Immature natural killer cell (primary cell): ENCODE measurements around the gene TMEM143. TPM values are rescaled to one million over a fixed set of nuclear protein-coding genes. Genes with fewer than 3 reads are reported as not detected.
A peak's percentile ranks its signal among the peaks of the same experiment; 100 is the strongest.

Experiments used
- DNase-seq, 3 donors: peaks; one replicate each; pipeline ENCODE4 v3.0.0; 2022; ENCODE audit warnings: mixed read lengths in 1 of 3
- H3K27ac Mint-ChIP-seq, 6 donors: one replicate each; pipeline ENCODE4 v1.8.0; 2020; ENCODE audit warnings: mixed read lengths in 6 of 6, mild to moderate bottlenecking in 5 of 6, inconsistent platforms in 4 of 6, moderate library complexity in 3 of 6
- H3K27me3 Mint-ChIP-seq, 3 donors: one replicate each; pipeline ENCODE4 v1.8.0; 2020 to 2021; ENCODE audit warnings: low read depth in 3 of 3, mild to moderate bottlenecking in 3 of 3, mixed read lengths in 3 of 3, moderate library complexity in 3 of 3, inconsistent platforms in 1 of 3
- H3K36me3 Mint-ChIP-seq, 3 donors: one replicate each; pipeline ENCODE4 v1.8.0; 2020; ENCODE audit warnings: mixed read lengths in 3 of 3, inconsistent platforms in 2 of 3, mild to moderate bottlenecking in 2 of 3
- H3K4me1 Mint-ChIP-seq, 2 donors: one replicate each; pipeline ENCODE4 v1.8.0; 2020; ENCODE audit warnings: inconsistent platforms in 2 of 2, mild to moderate bottlenecking in 2 of 2, mixed read lengths in 2 of 2, moderate library complexity in 1 of 2
- H3K4me3 Mint-ChIP-seq, 5 donors: one replicate each; pipeline ENCODE4 v1.8.0; 2020; ENCODE audit warnings: mild to moderate bottlenecking in 5 of 5, mixed read lengths in 5 of 5, inconsistent platforms in 3 of 5, moderate library complexity in 3 of 5
- H3K9me3 Mint-ChIP-seq, 6 donors: one replicate each; pipeline ENCODE4 v1.8.0; 2020; ENCODE audit warnings: mild to moderate bottlenecking in 6 of 6, mixed read lengths in 6 of 6, inconsistent platforms in 4 of 6, moderate library complexity in 3 of 6
- polyA plus RNA-seq, 3 donors: library from polyadenylated mRNA; unstranded; fragments of 300-500 nt; fragmentation: Illumina TruSeq; gene quantifications; one replicate each; pipeline ENCODE4 v1.2.3, GENCODE V29; 2021

The TMEM143 gene
- 1 to 10 TPM; 2.8 to 6.3 (median 3.1) TPM for polyA plus RNA-seq

DNA sequence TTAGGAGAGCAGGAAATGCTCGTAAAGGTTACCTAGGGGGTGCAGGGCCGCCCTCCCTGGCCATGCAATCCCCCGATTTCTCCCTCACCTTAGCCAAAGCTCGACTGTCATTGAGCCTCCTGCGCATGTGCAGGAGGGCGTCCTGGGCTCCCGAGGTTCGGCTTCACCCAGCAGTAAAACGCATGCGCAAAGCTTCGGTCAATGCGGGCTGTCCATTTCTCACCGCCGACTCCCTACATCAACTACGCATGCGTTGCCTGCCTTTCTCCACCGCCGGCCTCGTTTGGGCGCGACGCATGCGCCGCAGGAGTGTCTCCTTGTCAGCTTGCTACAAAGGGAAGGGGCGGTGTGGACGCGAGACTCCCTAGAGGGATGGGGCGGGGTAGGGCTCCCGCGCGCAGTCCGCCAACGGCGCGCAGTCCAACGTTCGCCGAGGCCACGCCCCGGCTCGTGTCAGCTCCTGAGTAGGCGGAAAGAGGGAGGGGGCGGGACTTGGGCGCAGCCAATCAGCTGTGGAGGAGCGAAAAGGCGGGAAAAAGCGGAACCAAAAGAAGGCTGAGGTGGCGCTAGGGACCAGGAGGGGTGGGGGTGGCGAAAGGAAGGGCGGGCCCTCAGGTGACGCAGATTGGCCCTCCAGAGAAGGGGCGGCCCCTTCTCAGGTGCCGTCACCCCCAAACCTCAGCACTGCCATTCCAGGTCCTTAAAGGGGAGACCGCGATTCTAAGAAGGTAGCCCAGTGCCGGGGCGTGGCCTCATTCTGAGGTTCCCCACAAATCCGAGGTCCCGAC lies at the start of gene TMEM143, which contains the start of gene SYNGR4:
TSS of gene TMEM143 (minus strand) at position 131 of the 788 bp plus-strand sequence. CDS start at position 111, 20 bp downstream.
TSS of gene SYNGR4 (plus strand) at position 558 of the 788 bp plus-strand sequence. CDS start 1,476 bp downstream, outside the sequence.
- Mint-ChIP-seq H3K4me1 (peaks cover 12 to 18% of the 10 kb centered on the region in 2 donors), H3K4me3 (peak within 1 kb of the TSS; percentile 88 to 94 (median 90)), H3K27me3 (peaks cover 5 to 9% (median 8%) of the 10 kb centered on the region in 3 donors), H3K9me3 (no peaks in the 10 kb centered on the region), H3K27ac (peak within 1 kb of the TSS; percentile 81 to 96 (median 92)), H3K36me3 (no peaks in the 10 kb centered on the region)
- DNase-seq, result peak; percentile 97 to 99 (median 98)

DNA sequence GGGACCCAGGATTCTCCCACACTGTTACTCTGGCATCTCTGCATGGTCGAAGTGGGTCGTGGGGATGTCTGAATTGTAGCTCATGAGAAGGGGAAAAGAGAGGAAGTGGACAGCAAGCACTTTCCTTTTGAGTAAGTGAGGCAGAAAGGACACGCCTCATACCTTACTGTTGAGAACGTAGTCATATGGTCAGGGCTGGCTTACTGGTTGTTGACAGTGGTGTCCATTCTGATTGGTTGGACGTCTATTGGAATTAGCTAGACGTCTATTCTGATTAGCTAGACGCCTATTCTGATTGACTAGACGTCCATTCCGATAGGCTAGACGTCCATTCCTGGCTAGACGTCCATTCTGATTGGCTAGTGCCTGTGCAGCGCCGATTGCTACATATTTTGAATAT lies 42.1 kb upstream of the TMEM143 start:
- peaks cover 3 to 12% (median 10%) of the 10 kb centered on the region in 3 donors for H3K27me3 Mint-ChIP-seq
- no peak for DNase-seq
- peaks cover 0 to 2% (median 0%) of the 10 kb centered on the region in 6 donors for H3K9me3 Mint-ChIP-seq
- H3K36me3 Mint-ChIP-seq, result no peaks in the 10 kb centered on the region
- H3K27ac Mint-ChIP-seq, result no peak overlapping the region
- H3K4me1 Mint-ChIP-seq, result peaks cover 27 to 31% of the 10 kb centered on the region in 2 donors
- no peak overlapping the region for H3K4me3 Mint-ChIP-seq

DNA sequence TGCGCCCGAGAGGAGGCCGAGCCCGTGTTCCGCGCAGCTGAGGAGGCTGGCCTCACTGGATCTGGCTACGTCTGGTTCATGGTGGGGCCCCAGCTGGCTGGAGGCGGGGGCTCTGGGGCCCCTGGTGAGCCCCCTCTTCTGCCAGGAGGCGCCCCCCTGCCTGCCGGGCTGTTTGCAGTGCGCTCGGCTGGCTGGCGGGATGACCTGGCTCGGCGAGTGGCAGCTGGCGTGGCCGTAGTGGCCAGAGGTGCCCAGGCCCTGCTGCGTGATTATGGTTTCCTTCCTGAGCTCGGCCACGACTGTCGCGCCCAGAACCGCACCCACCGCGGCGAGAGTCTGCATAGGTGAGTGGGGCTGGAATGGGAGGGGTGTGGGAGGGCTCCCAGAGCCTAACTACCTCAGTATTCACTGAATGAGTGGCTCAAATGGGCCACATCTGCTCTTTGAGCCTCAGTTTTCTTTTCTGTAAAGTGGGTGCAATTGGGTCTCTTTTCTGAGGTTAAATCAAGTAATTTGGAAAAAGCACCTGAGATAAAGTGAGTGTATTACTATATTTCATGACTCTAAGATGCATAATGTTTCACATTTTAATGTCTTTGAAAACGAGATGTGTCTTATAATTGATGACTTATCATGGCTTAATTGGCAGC lies 41.4 kb upstream of the TMEM143 start:
- Mint-ChIP-seq H3K27ac (no peak overlapping the region), H3K4me3 (no peak overlapping the region), H3K27me3 (peaks cover 3 to 15% (median 10%) of the 10 kb centered on the region in 3 donors), H3K36me3 (no peaks in the 10 kb centered on the region), H3K4me1 (peaks cover 29 to 35% of the 10 kb centered on the region in 2 donors), H3K9me3 (peaks cover 0 to 2% (median 0%) of the 10 kb centered on the region in 6 donors)
- DNase-seq, result no peak

DNA sequence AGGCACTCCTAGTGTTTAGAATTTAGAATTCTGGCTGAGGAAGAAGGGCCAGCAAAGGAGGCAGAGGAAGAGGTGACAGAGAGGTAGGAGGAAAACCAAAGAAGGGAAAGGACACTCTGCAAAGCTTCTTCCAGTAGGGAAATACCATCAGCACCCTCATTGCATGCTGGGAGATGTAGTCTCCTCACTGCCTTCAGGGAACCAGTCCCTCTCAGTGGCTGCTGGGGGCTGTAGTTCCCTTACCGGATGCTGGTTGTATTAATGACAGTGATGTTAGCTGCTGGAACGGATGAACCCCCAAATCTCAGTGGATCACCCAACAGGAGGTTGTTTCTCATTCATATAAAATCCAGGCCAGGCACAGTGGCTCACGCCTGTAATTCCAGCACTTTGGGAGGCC lies 39.9 kb upstream of the TMEM143 start:
- peaks cover 3 to 18% (median 12%) of the 10 kb centered on the region in 3 donors for H3K27me3 Mint-ChIP-seq
- H3K9me3 Mint-ChIP-seq, result peaks cover 0 to 2% (median 0%) of the 10 kb centered on the region in 6 donors
- no peaks in the 10 kb centered on the region for H3K36me3 Mint-ChIP-seq
- H3K4me1 Mint-ChIP-seq, result peaks cover 40 to 50% of the 10 kb centered on the region in 2 donors
- peak overlapping the region; percentile 55 to 80 (median 57) for H3K4me3 Mint-ChIP-seq
- H3K27ac Mint-ChIP-seq, result peak overlapping the region; percentile 21 to 83 (median 66)
- DNase-seq, result peak; percentile 48 to 64 (median 62)

DNA sequence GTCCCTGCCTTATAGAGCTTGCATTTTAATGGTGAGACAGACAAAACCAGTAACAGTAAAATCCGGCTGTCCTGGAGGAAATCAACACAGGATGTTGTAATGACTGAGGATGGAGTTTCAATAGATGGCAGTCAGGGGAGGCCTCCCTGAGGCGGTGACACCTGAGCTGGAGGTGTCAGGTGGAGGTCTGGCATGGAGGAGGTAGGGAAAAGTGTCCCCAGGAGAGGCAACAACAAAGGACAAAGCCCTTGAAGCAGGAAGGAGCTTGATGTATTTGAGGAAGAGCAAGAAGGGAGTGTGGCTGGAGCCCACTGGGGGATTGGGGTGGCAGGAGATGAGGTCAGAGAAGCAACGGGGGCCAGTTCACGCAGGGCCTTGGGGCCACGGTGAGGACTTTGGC lies 37.5 kb upstream of the TMEM143 start:
- peaks cover 0 to 4% (median 0%) of the 10 kb centered on the region in 3 donors for H3K36me3 Mint-ChIP-seq
- peak overlapping the region in 1 of 6 donors; percentile 17 for H3K27ac Mint-ChIP-seq
- peaks cover 0 to 1% (median 0%) of the 10 kb centered on the region in 6 donors for H3K9me3 Mint-ChIP-seq
- H3K4me3 Mint-ChIP-seq, result peak overlapping the region in 2 of 5 donors; percentile 7 to 42
- DNase-seq, result no peak
- H3K27me3 Mint-ChIP-seq, result peaks cover 4 to 21% (median 15%) of the 10 kb centered on the region in 3 donors
- peaks cover 50 to 62% of the 10 kb centered on the region in 2 donors for H3K4me1 Mint-ChIP-seq

DNA sequence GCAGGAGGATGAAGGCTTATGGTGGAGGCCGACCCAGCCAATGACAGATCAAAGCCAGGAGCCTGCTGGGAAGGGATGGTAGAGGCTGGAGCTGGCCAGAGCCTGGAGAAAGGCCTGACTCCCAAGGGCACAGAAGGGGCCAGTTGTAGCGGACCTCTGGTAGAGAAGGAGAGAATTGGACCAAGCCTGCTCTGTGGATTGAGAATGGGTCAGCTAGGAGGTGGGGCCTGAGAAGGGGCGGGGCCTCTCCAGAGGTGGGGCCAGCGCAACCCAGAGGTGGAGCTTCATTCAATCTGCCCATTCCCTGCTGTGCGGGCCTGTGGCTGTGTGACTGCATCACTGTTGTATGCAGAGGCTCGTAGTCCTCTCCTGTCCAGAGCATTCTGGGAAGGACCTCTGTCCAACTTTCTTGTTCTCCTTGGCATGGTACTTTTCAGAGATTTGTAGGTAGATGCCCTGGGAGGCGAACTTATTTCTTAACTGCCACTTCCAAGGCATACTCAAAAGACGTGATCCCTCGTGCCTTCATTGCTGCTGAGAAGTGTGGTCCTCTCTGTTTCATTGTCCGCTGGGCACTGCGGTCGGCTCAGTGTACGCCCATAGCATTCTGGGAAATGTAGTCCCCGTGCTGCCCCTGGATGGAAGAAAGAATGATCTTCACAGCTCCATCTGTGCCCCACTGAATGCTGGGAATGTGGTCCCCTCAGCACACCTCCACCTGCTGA lies 36.4 kb upstream of the TMEM143 start:
- Mint-ChIP-seq H3K27ac (peak overlapping the region in 5 of 6 donors; percentile 23 to 83 (median 51)), H3K4me3 (peak overlapping the region; percentile 24 to 59 (median 52)), H3K4me1 (peaks cover 52 to 62% of the 10 kb centered on the region in 2 donors), H3K27me3 (peaks cover 4 to 24% (median 18%) of the 10 kb centered on the region in 3 donors), H3K9me3 (no peaks in the 10 kb centered on the region), H3K36me3 (peaks cover 0 to 4% (median 0%) of the 10 kb centered on the region in 3 donors)
- peak; percentile 32 to 41 (median 35) for DNase-seq

DNA sequence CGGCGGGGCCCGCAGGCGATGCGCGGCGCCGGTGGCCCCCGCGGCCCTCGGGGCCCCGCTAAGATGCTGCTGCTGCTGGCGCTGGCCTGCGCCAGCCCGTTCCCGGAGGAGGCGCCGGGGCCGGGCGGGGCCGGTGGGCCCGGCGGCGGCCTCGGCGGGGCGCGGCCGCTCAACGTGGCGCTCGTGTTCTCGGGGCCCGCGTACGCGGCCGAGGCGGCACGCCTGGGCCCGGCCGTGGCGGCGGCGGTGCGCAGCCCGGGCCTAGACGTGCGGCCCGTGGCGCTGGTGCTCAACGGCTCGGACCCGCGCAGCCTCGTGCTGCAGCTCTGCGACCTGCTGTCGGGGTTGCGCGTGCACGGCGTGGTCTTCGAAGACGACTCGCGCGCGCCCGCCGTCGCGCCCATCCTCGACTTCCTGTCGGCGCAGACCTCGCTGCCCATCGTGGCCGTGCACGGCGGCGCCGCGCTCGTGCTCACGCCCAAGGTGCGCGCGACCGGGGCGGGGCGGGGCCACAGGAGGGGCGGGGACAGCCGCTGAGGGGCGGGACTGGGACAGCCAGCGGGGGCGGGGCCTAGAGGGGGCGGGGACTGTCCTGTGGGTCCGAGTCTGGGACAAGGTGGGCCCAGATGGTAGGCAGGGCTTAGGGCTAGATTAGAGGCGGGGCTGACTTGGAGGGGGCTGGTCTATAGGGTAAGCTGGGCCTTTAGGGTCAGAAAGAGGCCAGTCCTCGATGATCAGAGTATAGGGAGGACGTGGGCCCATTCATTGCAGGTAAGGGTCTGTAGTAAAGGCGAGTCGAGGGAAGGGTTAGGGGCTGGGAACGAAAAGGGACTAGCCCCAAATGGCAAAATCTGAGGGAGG lies 34.9 kb upstream of the TMEM143 start:
- DNase-seq, result peak; percentile 86 to 90 (median 90)
- H3K9me3 Mint-ChIP-seq, result peaks cover 0 to 2% (median 0%) of the 10 kb centered on the region in 6 donors
- H3K4me3 Mint-ChIP-seq, result peak overlapping the region; percentile 42 to 80 (median 66)
- peaks cover 55 to 58% of the 10 kb centered on the region in 2 donors for H3K4me1 Mint-ChIP-seq
- peaks cover 4 to 25% (median 24%) of the 10 kb centered on the region in 3 donors for H3K27me3 Mint-ChIP-seq
- H3K27ac Mint-ChIP-seq, result peak overlapping the region in 5 of 6 donors; percentile 23 to 74 (median 47)
- peaks cover 0 to 4% (median 0%) of the 10 kb centered on the region in 3 donors for H3K36me3 Mint-ChIP-seq

DNA sequence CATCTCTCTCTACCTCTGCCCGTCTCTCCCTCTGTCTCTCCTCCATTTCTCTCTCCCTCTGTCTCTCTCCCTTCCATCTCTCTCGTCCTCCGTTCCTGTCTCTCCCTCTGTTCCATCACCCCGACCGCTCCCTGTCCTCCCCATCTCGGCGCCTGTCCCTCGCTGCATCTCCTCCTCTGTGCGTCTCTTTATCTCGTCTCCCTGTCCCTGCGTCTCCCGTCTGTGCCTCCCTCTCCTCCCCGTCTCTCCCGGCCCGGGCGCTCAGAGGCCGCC lies 34.3 kb upstream of the TMEM143 start:
- peaks cover 4 to 26% (median 21%) of the 10 kb centered on the region in 3 donors for H3K27me3 Mint-ChIP-seq
- peaks cover 49 to 52% of the 10 kb centered on the region in 2 donors for H3K4me1 Mint-ChIP-seq
- peaks cover 0 to 2% (median 0%) of the 10 kb centered on the region in 6 donors for H3K9me3 Mint-ChIP-seq
- peaks cover 0 to 4% (median 0%) of the 10 kb centered on the region in 3 donors for H3K36me3 Mint-ChIP-seq
- no peak for DNase-seq
- peak overlapping the region in 5 of 6 donors; percentile 70 to 88 (median 83) for H3K27ac Mint-ChIP-seq
- peak overlapping the region; percentile 85 to 91 (median 87) for H3K4me3 Mint-ChIP-seq

DNA sequence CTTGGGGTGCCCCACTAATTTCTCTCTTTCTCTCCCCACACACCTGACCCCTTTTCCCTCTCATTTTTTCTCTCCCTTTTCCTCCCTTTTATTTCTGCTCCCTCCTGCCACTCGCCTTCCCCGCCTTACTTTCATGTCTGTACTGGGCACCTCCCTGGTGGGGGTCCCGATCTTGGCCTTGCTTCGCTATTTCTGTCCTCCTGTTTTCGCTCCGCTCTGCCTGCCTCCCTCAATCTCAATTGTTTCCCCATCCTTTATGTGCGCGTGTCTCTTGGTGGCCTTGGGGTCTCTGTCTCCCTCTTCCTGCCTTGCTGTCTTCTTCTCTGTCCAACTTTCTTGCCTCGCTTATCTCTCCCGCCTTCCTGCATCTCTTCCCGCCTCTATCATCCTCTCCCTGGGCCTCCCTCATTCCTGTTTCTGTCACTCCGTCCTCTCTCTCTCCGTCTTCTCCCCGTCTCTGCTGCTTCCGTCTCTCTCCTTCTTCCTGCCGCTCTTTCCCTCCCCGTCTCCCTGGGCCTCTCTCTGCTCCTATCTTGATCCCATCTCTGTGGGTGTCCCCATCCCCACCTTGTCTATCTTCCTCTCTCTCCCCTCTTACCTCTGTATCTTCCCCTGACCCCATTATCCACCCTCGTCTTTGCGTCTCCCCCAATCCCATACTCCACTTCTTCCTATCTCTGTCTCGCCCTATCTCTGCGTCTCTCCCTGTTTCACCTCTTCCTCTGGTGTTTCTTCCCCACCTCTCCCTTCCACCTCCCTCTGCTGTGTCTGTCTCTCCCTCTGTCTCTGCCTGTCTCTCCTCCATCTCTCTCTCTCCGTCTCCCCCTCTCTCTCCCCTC lies 33.7 kb upstream of the TMEM143 start:
- H3K4me1 Mint-ChIP-seq, result peaks cover 44 to 47% of the 10 kb centered on the region in 2 donors
- peaks cover 4 to 30% (median 21%) of the 10 kb centered on the region in 3 donors for H3K27me3 Mint-ChIP-seq

DNA sequence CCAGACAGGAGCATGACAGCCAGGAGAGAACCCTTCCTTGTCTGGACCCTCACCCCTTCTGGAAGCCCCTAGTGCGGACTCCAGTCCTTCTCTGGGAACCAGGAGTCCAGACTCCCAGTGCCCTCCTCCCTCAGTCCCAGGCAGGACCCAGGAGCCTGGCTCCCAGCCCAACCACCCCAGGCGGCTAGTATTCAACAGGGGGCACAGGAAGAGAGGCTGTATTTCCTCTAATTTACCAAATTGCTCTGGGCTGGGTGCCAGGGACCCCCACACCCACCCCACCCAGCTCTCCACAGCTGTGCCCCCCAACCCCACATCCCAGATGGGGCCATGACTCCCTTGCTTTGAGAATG lies 33.1 kb upstream of the TMEM143 start:
- Mint-ChIP-seq H3K9me3 (peaks cover 0 to 2% (median 0%) of the 10 kb centered on the region in 6 donors), H3K27ac (no peak overlapping the region), H3K27me3 (peaks cover 4 to 30% (median 21%) of the 10 kb centered on the region in 3 donors), H3K4me3 (no peak overlapping the region), H3K4me1 (peaks cover 40 to 41% of the 10 kb centered on the region in 2 donors), H3K36me3 (peaks cover 0 to 4% (median 0%) of the 10 kb centered on the region in 3 donors)
- DNase-seq, result no peak

More for the DNA sequence above, 33.7 kb upstream of the TMEM143 start:
- H3K4me3 Mint-ChIP-seq, result peak overlapping the region; percentile 85 to 91 (median 87)
- H3K27ac Mint-ChIP-seq, result peak overlapping the region in 5 of 6 donors; percentile 70 to 88 (median 83)
- peaks cover 0 to 4% (median 0%) of the 10 kb centered on the region in 3 donors for H3K36me3 Mint-ChIP-seq
- no peak for DNase-seq
- peaks cover 0 to 2% (median 0%) of the 10 kb centered on the region in 6 donors for H3K9me3 Mint-ChIP-seq

DNA sequence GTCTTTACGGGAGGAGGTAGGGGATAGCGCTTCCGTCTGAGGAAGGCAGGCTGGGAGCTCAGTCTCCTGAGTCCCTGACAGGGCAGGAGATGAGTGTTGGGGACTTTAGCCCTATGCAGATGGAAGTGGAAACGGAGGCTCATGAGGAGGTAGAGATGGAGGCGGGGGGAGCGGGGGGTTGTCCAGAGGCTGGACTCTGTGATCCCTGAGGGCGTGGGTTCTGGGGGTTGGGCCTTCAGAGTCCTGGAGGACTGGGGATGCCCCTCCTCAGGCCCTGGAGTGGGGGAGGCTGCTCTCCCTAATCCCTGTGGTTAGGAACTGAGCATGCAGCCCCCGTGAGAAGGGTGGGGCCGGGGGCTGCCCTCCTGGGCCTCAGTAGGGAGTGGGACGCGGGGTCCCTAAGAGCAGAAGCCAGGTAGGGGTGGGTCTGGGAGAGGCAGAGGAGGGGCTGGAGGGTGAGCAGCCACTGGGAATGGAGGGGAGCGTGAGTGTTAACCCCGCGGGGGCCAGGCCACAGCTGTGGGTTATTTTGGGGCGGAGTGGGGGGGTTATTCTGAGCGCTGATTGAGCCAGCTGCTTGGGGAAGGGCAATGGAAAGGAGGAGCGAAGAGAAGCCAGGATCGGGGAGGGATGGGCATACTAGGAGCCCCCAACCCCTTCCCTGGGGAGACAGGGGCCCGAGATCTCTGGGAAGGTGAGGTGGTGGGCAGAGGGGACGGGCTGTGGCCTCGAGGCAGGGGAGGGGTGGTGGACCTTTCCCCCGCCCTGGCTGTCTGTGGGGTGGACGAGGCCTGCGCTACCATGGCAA lies 32.5 kb upstream of the TMEM143 start:
- H3K27me3 Mint-ChIP-seq, result peaks cover 4 to 33% (median 21%) of the 10 kb centered on the region in 3 donors

More for the DNA sequence above, 32.5 kb upstream of the TMEM143 start:
- Mint-ChIP-seq H3K4me3 (peak overlapping the region in 2 of 5 donors; percentile 9 to 38), H3K9me3 (peaks cover 0 to 2% (median 0%) of the 10 kb centered on the region in 6 donors), H3K27ac (no peak overlapping the region), H3K36me3 (peaks cover 0 to 4% (median 0%) of the 10 kb centered on the region in 3 donors), H3K4me1 (peaks cover 39% of the 10 kb centered on the region in 2 donors)
- no peak for DNase-seq
